ENCODE data around the gene ZBTB7B.

Gene ZBTB7B

GRCh38 chr1:154960446-154961136 is 42.0 kb upstream of the ZBTB7B start:
- H3K4me1 Mint-ChIP-seq, result peaks cover 60% of the 10 kb centered on the region
- H3K27me3 Mint-ChIP-seq (ENCODE audit: low read depth), result no peaks in the 10 kb centered on the region
- H3K9me3 Mint-ChIP-seq, result no peaks in the 10 kb centered on the region
- peaks cover 33% of the 10 kb centered on the region for H3K36me3 Mint-ChIP-seq (ENCODE audit: low read depth)
- peak overlapping the region; percentile 88 to 97 (median 95) for H3K4me3 Mint-ChIP-seq
- peak overlapping the region; percentile 97 to 99 (median 99) for H3K27ac Mint-ChIP-seq
- no peak for TF ChIP-seq CTCF (IDR thresholded peaks at IDR 0.05; ENCODE audit: unreplicated experiment in 3 of 3)

GRCh38 chr1:154961207-154962155 is 41.1 kb upstream of the ZBTB7B start, which contains the start of gene PYGO2:
TSS of gene PYGO2 (minus strand) at chr1:154961782. CDS start at chr1:154961576, 206 bp downstream.
- no peaks in the 10 kb centered on the region for H3K9me3 Mint-ChIP-seq
- peaks cover 51% of the 10 kb centered on the region for H3K4me1 Mint-ChIP-seq
- peaks cover 36% of the 10 kb centered on the region for H3K36me3 Mint-ChIP-seq (ENCODE audit: low read depth)
- H3K27me3 Mint-ChIP-seq (ENCODE audit: low read depth), result no peaks in the 10 kb centered on the region
- H3K27ac Mint-ChIP-seq, result peak within 1 kb of the TSS; percentile 97 to 99 (median 99)
- peak; percentile 48 to 76 (median 56) for TF ChIP-seq CTCF (IDR thresholded peaks at IDR 0.05; ENCODE audit: unreplicated experiment in 3 of 3)
- peak within 1 kb of the TSS; percentile 91 to 97 (median 96) for H3K4me3 Mint-ChIP-seq

GRCh38 chr1:154962156-154962749 is 40.3 kb upstream of the ZBTB7B start:
- Mint-ChIP-seq H3K4me1 (peaks cover 43% of the 10 kb centered on the region), H3K36me3 (ENCODE audit: low read depth) (peaks cover 39% of the 10 kb centered on the region), H3K27ac (peak overlapping the region; percentile 97 to 99 (median 98)), H3K27me3 (ENCODE audit: low read depth) (no peaks in the 10 kb centered on the region), H3K9me3 (no peaks in the 10 kb centered on the region), H3K4me3 (peak overlapping the region; percentile 91 to 96 (median 93))
- TF ChIP-seq CTCF (IDR thresholded peaks at IDR 0.05; ENCODE audit: unreplicated experiment in 3 of 3), result no peak

- no peaks in the 10 kb centered on the region for H3K9me3 Mint-ChIP-seq
- H3K4me1 Mint-ChIP-seq, result peaks cover 37% of the 10 kb centered on the region
- peaks cover 39% of the 10 kb centered on the region for H3K36me3 Mint-ChIP-seq (ENCODE audit: low read depth)
- peak overlapping the region; percentile 91 to 96 (median 93) for H3K4me3 Mint-ChIP-seq
- no peaks in the 10 kb centered on the region for H3K27me3 Mint-ChIP-seq (ENCODE audit: low read depth)
- peak overlapping the region; percentile 97 to 99 (median 98) for H3K27ac Mint-ChIP-seq
- no peak for TF ChIP-seq CTCF (IDR thresholded peaks at IDR 0.05; ENCODE audit: unreplicated experiment in 3 of 3)
Observed at GRCh38 chr1:154962795-154963330, 39.7 kb upstream of the ZBTB7B start.

- Mint-ChIP-seq H3K27me3 (ENCODE audit: low read depth) (no peaks in the 10 kb centered on the region), H3K4me1 (peaks cover 30% of the 10 kb centered on the region), H3K9me3 (no peaks in the 10 kb centered on the region), H3K27ac (peak overlapping the region; percentile 48 to 97 (median 66)), H3K4me3 (peak overlapping the region; percentile 14 to 70 (median 39)), H3K36me3 (ENCODE audit: low read depth) (peaks cover 39% of the 10 kb centered on the region)
- no peak for TF ChIP-seq CTCF (IDR thresholded peaks at IDR 0.05; ENCODE audit: unreplicated experiment in 3 of 3)
Observed at GRCh38 chr1:154963643-154964042, 39.0 kb upstream of the ZBTB7B start.

All from nephron (organoid).